Stimulated activated memory B cell treated with anti-CD40 and anti-IgM and Interleukin-4, amounts not matched to agents 10 μg/mL and 1 μg/mL and 100 μg/mL, for 72 hours (primary cell): ENCODE measurements around the gene TNFSF11.

Experiments
- ATAC-seq: fragments of 150-1000 bp; cut with Tn5 transposase; 2 replicates; pipeline ENCODE4 v1.10.0; 2021
- H3K27ac Mint-ChIP-seq: one replicate; pipeline ENCODE4 v1.8.0; 2022; ENCODE audit warnings: mild to moderate bottlenecking, mixed read lengths
- H3K27me3 Mint-ChIP-seq: one replicate; pipeline ENCODE4 v1.8.0; 2022; ENCODE audit warnings: mixed read lengths
- H3K36me3 Mint-ChIP-seq: one replicate; pipeline ENCODE4 v1.8.0; 2022; ENCODE audit warnings: mixed read lengths
- H3K4me1 Mint-ChIP-seq: one replicate; pipeline ENCODE4 v1.8.0; 2022; ENCODE audit warnings: mixed read lengths
- H3K4me3 Mint-ChIP-seq: one replicate; pipeline ENCODE4 v1.8.0; 2022; ENCODE audit warnings: mild to moderate bottlenecking, moderate library complexity, mixed read lengths
- H3K9me3 Mint-ChIP-seq: one replicate; pipeline ENCODE4 v1.8.0; 2022; ENCODE audit warnings: mixed read lengths

The TNFSF11 gene, protein sequence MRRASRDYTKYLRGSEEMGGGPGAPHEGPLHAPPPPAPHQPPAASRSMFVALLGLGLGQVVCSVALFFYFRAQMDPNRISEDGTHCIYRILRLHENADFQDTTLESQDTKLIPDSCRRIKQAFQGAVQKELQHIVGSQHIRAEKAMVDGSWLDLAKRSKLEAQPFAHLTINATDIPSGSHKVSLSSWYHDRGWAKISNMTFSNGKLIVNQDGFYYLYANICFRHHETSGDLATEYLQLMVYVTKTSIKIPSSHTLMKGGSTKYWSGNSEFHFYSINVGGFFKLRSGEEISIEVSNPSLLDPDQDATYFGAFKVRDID

GRCh38 chr13:42574011-42574410 lies at the start of gene TNFSF11:
TNFSF11 (plus strand) TSS chr13:42574152; CDS start chr13:42574304, 152 bp downstream.
- H3K27ac Mint-ChIP-seq, result peak within 1 kb of the TSS; percentile 71
- H3K9me3 Mint-ChIP-seq, result peaks cover 4% of the 10 kb centered on the region
- peak; percentile 48 for ATAC-seq
- H3K27me3 Mint-ChIP-seq, result peaks cover 15% of the 10 kb centered on the region
- no peaks in the 10 kb centered on the region for H3K36me3 Mint-ChIP-seq
- peak within 1 kb of the TSS; percentile 73 for H3K4me3 Mint-ChIP-seq
- H3K4me1 Mint-ChIP-seq, result peaks cover 29% of the 10 kb centered on the region

DNA sequence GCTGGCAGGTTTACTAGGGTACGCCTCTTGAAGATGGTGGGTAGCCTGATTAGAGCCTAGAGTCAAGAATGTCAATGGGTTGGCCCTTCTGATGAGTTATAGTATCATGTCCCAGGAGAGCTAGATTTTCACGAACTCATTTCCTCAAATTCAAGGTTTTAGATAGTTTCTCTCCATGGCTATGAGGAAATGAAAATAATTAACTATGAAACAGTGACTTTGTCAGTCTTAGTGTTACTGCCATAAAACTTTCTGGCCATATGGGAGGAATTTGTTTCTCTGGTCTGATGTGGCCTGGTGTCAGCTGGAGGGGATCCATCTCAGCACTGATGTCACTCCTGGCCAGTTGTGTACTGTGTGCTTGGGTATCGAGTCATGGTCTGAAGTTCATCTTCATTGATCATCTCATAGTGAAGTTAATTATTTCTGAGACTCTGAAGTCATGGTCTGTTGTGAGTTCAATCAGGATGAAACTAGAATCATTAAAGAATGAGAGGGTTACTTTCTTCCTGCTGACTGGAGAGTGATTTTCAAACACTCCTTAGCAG lies 49.4 kb upstream of the TNFSF11 start:
- Mint-ChIP-seq H3K27ac (peak overlapping the region; percentile 34), H3K27me3 (no peaks in the 10 kb centered on the region), H3K36me3 (peaks cover under 1% of the 10 kb centered on the region), H3K4me3 (no peak overlapping the region), H3K4me1 (peaks cover 26% of the 10 kb centered on the region), H3K9me3 (no peaks in the 10 kb centered on the region)
- ATAC-seq, result peak; percentile 84

DNA sequence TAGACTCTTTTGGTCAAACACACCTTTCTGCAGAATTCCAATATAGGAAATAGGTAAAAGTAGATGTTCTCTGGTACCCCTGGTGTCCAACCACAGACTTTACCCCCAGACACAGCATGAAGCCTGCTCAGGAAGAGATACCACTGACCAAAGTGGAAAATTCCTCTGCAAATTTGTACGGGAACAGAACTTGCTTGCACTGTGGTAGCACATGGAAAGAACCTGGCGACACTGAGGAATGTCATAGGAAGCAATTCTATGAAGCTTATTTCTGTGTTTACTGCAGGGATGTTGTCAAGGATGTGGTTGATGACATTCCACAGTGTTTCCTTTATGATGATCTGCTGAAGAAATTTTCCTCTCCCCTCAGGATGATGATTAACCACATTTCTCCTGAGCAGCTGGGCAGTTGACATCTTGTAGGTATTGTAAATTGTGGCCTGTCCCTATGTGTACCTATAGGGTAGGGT lies 48.9 kb upstream of the TNFSF11 start:
- Mint-ChIP-seq H3K27ac (peak overlapping the region; percentile 34), H3K4me1 (peaks cover 26% of the 10 kb centered on the region), H3K4me3 (no peak overlapping the region), H3K36me3 (no peaks in the 10 kb centered on the region), H3K27me3 (no peaks in the 10 kb centered on the region), H3K9me3 (no peaks in the 10 kb centered on the region)
- ATAC-seq, result no peak

DNA sequence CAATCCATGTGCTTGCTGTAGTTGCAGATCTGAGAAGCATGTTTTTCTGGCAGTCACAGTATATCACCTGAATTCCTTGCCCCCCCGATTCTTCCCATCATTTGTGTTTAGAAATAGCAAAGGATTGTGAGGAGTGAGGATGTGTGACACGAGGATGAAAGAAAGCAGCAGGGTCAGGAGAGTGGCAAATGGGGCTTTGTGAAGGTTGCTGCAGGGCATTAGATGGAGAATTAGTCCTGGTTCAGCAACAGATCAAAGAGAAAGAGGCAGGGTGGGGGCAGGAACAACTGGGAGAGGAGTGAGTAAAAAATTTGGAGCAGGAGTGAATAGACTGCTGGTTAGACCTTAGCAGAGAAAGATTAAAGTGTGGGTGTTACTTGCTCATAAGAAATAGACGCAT lies 47.7 kb upstream of the TNFSF11 start:
- H3K4me1 Mint-ChIP-seq, result peaks cover 34% of the 10 kb centered on the region
- ATAC-seq, result no peak
- no peaks in the 10 kb centered on the region for H3K27me3 Mint-ChIP-seq
- no peak overlapping the region for H3K4me3 Mint-ChIP-seq
- no peak overlapping the region for H3K27ac Mint-ChIP-seq
- no peaks in the 10 kb centered on the region for H3K9me3 Mint-ChIP-seq
- no peaks in the 10 kb centered on the region for H3K36me3 Mint-ChIP-seq

DNA sequence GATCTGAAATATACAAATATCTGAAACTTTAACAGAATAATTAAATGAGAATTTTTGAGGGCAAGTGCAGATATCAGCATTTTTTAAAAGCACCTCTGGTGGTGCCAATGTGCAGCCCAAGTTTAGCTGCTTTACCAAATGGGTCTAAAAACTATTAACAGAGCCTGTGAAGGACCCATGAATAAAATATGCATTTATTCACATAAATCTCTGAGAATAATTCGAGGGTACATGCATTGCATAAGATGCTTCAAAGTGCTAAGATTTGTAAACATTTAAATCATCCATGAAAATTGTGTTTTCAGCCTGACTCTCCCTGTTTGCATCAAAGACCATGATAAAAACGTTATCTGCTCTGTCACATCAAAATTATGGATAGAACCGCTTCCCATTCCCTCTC lies 47.1 kb upstream of the TNFSF11 start:
- Mint-ChIP-seq H3K36me3 (no peaks in the 10 kb centered on the region), H3K4me1 (peaks cover 37% of the 10 kb centered on the region), H3K27me3 (no peaks in the 10 kb centered on the region), H3K27ac (no peak overlapping the region), H3K4me3 (no peak overlapping the region), H3K9me3 (no peaks in the 10 kb centered on the region)
- ATAC-seq, result no peak

GRCh38 chr13:42532561-42533335 lies 41.2 kb upstream of the TNFSF11 start:
- H3K36me3 Mint-ChIP-seq, result no peaks in the 10 kb centered on the region
- peak; percentile 78 for ATAC-seq
- H3K9me3 Mint-ChIP-seq, result peaks cover 9% of the 10 kb centered on the region
- H3K4me3 Mint-ChIP-seq, result peak overlapping the region; percentile 31
- peaks cover 39% of the 10 kb centered on the region for H3K4me1 Mint-ChIP-seq
- peak overlapping the region; percentile 57 for H3K27ac Mint-ChIP-seq
- H3K27me3 Mint-ChIP-seq, result no peaks in the 10 kb centered on the region

GRCh38 chr13:42533336-42533591 lies 40.7 kb upstream of the TNFSF11 start:
- Mint-ChIP-seq H3K27ac (peak overlapping the region; percentile 29), H3K36me3 (no peaks in the 10 kb centered on the region), H3K9me3 (peaks cover 9% of the 10 kb centered on the region), H3K4me3 (no peak overlapping the region), H3K4me1 (peaks cover 39% of the 10 kb centered on the region), H3K27me3 (no peaks in the 10 kb centered on the region)
- ATAC-seq, result no peak

DNA sequence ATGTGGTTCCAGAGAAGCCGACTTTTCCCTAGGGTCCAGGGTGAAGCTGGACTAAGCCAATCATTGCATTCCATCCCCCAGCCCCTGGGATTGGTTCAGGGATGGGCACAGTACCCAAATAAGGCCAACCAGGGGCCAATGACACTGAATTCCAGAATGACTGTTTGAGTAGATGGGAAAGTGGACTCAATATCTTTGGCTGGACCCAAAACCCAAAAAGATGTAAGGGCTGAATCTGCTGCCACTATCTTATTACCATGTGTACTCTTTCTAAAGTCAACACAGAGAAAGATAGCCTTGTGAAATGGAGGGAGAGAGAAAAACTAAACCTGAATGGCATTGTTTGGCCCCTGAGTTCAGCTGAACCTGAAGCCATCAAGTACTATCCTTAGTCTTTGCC lies 39.2 kb upstream of the TNFSF11 start:
- Mint-ChIP-seq H3K27ac (no peak overlapping the region), H3K9me3 (peaks cover 9% of the 10 kb centered on the region), H3K4me1 (peaks cover 39% of the 10 kb centered on the region), H3K27me3 (no peaks in the 10 kb centered on the region), H3K4me3 (no peak overlapping the region), H3K36me3 (no peaks in the 10 kb centered on the region)
- no peak for ATAC-seq

DNA sequence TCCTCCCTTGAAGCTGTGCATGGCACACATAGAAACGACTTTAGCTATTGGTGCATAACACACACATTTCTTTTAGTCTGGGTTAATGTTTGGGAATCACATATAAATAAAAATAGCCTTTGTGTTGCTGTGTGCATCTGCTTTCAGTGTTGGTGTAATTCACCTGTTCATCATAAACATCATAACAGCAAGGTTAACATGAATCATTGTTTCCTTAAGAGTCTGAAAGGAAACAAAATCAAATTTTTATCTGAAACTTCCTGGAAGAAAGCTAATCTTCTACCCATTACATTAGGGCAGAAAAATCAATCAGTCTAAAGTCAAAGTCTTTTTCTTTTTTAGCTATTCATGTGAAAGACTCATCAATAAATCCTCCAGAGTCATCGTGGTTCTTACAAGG lies 35.0 kb upstream of the TNFSF11 start:
- Mint-ChIP-seq H3K36me3 (no peaks in the 10 kb centered on the region), H3K9me3 (peaks cover 9% of the 10 kb centered on the region), H3K4me3 (no peak overlapping the region), H3K4me1 (peaks cover 12% of the 10 kb centered on the region), H3K27me3 (no peaks in the 10 kb centered on the region), H3K27ac (no peak overlapping the region)
- ATAC-seq, result no peak

- Mint-ChIP-seq H3K4me3 (no peak overlapping the region), H3K9me3 (peaks cover 7% of the 10 kb centered on the region), H3K36me3 (no peaks in the 10 kb centered on the region), H3K27me3 (no peaks in the 10 kb centered on the region), H3K4me1 (peaks cover 12% of the 10 kb centered on the region), H3K27ac (no peak overlapping the region)
- no peak for ATAC-seq
Observed at GRCh38 chr13:42539670-42540069, 34.3 kb upstream of the TNFSF11 start.

GRCh38 chr13:42543215-42543797 lies 30.6 kb upstream of the TNFSF11 start:
- no peaks in the 10 kb centered on the region for H3K9me3 Mint-ChIP-seq
- H3K4me1 Mint-ChIP-seq, result peaks cover 8% of the 10 kb centered on the region
- no peaks in the 10 kb centered on the region for H3K36me3 Mint-ChIP-seq
- H3K4me3 Mint-ChIP-seq, result no peak overlapping the region
- ATAC-seq, result no peak
- H3K27ac Mint-ChIP-seq, result no peak overlapping the region
- H3K27me3 Mint-ChIP-seq, result no peaks in the 10 kb centered on the region

GRCh38 chr13:42544246-42544926 lies 29.6 kb upstream of the TNFSF11 start:
- Mint-ChIP-seq H3K36me3 (no peaks in the 10 kb centered on the region), H3K4me3 (no peak overlapping the region), H3K4me1 (peaks cover 19% of the 10 kb centered on the region), H3K9me3 (no peaks in the 10 kb centered on the region), H3K27me3 (no peaks in the 10 kb centered on the region), H3K27ac (no peak overlapping the region)
- no peak for ATAC-seq

DNA sequence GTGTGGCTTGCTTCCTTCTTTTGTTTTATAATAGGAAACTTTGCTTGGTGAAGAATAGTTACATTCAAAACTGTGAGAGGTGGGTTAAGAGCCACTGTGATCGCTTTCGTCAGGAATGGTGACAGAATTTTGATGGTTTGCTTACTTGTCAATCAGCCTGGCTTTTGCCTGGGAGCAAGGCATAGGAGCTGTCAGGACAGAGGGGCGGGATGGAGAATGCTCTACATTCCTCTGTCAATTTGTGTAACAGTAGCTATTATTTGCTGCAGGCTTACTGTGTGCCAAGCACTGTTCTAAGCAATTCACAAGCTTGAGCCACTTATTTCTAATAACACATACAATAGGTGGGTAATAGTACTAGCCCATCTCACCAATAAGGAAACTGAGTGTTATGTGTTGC lies 28.1 kb upstream of the TNFSF11 start:
- Mint-ChIP-seq H3K9me3 (no peaks in the 10 kb centered on the region), H3K4me1 (peaks cover 23% of the 10 kb centered on the region), H3K36me3 (no peaks in the 10 kb centered on the region), H3K4me3 (no peak overlapping the region), H3K27me3 (no peaks in the 10 kb centered on the region), H3K27ac (no peak overlapping the region)
- no peak for ATAC-seq

DNA sequence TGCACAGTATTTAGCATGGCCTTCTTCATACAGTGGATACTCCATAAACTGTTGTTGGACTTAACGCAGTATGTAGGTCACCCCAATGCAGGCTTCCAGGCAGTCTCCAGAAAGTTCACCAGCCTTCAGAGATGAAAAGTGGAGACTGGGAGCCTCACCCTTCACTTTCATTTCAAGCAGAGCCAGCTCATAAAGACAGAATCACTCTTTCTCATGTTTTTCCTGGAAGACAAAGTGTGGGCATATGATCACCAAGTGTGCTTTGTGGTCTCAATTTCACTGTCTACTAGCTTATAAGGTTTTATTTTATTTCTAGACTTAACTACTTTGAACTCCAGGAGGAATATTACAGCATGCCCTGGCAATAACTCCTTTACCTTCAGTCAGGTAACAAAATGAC lies 26.3 kb upstream of the TNFSF11 start:
- H3K4me1 Mint-ChIP-seq, result peaks cover 29% of the 10 kb centered on the region
- no peak overlapping the region for H3K27ac Mint-ChIP-seq
- H3K4me3 Mint-ChIP-seq, result no peak overlapping the region
- no peaks in the 10 kb centered on the region for H3K27me3 Mint-ChIP-seq
- H3K36me3 Mint-ChIP-seq, result no peaks in the 10 kb centered on the region
- ATAC-seq, result no peak
- no peaks in the 10 kb centered on the region for H3K9me3 Mint-ChIP-seq
